Measurements from ENCODE around the gene ZNF217.
"Not testable (repeated sequence)": the region's sequence is repeated elsewhere in the genome, so short reads cannot be mapped to it uniquely, and the experiment has no call there.

The ZNF217 gene

DNA sequence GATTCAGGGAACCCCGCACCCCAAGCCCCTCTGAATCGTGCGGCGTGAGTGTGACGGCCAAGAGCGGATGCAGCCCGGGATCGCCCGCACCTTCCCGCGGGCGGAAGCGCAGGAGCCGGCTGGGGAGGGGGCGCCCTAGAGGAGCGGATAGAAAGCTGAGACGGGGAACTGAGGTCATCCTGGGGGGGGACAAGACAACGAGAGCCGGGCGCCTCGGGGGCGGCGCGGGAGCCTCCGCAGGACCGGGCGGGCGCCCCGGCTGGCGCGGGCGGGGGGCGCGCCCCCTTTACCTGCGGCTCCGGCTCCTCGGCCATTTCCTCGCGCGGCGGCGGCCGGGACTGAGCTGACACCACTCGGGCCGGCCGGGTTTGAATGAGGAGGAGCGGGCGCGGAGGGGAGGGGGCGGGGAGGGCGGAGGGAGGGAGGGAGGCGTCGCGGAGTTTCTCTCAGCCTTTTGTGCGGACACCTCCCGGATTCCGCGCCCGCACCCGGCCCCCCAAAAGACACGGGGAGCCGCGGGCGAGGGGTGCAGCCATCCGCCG is at the start of gene ZNF217:
TSS of gene ZNF217 (minus strand) at position 374 of the 542 bp plus-strand sequence. CDS start 11,013 bp downstream, outside the sequence.
- peak; percentile 76 for DNase-seq

DNA sequence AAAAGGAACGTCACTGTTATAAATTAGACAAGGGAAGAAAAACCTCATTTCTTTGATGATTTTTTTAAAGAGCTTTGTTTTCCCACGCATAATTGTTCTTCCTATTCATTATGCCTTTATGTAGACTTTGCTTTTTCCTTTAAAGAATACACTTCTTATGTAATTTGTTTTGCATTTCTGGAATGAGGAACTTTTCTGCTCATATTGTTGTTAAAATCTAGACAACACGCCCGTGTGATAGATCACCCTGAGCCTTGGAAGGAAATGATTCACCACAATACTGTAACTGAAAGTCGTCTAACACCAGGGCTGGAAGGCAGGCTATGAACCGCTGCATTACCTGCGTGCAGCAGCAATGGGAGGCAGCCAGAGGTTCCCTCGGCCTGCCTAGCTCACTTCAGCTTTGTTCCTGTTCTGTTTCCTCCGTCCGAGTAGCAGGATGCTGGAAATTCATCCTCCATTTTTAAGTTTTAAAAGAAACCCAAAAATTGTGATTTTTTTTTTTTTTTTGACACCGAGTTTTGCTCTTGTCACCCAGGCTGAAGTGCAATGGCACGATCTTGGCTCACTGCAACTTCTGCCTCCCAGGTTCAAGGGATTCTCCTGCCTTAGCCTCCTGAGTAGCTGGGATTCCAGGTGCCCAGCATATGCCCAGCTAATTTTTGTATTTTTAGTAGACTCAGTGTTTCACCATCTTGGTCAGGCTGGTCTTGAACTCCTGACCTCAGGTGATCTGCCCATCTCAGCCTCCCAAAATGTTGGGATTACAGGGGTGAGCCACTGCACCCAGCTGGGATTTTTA is 49.6 kb upstream of the ZNF217 start:
- peak; percentile 45 for DNase-seq

DNA sequence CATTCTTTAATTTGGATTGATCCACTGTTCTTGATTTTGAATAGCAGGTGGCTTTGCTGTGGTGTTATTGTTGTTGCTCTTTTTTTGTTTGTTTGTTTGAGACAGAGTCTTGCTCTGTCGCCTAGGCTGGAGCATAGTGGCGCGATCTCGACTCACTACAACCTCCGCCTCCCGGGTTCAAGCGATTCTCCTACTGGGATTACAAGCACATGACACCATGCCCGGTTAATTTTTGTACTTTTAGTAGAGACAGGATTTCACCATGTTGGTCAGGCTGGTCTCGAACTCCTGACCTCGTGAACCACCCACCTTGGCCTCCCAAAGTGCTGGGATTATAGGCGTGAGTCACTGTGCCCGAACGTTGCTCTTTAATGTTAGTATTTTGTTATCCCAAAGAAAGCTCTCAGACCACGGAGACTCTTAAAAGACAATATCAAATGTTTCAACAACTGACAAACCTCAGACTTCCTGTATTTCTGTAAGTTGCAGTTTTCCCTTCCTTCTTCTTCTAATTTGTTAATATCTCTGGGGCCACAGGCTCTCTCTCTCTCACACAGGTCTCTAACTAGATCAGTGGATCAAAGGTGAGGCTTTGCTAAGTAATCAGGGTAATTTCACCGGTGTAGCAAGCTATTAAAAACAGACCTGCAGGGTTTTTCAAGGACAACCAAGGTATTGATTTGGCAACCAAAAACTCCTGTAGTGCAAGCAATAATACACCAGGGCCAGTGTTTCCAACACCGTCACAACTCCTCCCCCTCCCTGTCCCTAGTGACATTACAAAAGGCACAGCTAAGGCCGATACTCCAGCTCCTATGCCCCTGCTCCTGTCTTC is 48.8 kb upstream of the ZNF217 start:
- no peak for DNase-seq

DNA sequence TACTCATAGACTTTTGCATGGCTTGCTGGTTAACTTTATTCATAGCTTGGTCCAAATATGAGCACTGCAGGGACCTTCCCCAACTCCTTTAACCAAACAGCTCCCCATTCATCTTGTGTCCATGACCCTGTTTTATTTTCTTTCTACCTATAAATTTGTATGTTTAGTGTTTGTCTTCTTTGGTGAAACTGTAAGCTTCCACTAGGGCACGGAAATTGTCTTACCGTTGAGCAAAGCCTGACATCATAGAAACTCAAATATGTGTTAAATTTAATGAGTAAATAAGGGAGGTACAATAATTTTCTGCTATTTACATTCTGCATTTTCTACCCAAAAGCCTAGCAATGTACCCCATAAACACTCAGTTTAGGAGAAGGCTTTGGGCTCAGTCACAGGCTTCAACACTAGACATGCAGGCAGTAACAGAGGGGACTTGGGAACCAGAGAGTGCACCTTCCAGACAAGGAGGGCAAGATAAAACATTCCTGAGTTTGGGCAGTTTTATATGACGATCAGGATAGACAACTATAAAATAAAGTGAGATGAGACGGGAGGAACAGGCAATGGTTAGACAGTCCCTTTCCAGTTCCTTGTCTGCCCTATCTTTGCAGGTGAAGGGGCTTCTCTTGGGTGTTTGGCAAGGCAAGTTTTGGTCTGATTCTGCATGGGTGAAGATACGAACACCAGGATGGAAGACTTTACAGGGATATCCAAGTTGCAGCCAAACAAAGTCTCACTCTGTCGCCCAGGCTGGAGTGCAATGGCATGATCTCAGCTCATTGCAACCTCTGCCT is 46.2 kb upstream of the ZNF217 start:
- no peak for DNase-seq

DNA sequence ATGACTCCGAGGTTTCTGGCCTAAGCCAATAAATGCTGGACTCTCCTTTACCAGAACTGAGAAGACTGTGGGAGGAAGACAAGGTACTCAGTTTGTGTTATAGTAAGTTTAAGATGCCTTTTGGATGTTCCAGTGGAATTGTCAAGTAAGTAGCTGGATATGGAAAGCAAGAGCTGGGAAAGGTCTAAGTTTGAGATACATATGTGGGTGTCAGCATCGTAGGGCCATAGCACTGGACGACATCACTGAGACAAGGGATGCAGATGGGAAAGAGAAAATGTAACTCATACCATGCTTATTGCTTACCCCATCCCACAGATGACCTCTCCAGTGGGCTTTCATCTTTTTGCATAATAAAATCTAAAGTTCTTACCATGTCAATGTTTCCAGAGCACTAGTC is 45.5 kb upstream of the ZNF217 start:
- no peak for DNase-seq

DNA sequence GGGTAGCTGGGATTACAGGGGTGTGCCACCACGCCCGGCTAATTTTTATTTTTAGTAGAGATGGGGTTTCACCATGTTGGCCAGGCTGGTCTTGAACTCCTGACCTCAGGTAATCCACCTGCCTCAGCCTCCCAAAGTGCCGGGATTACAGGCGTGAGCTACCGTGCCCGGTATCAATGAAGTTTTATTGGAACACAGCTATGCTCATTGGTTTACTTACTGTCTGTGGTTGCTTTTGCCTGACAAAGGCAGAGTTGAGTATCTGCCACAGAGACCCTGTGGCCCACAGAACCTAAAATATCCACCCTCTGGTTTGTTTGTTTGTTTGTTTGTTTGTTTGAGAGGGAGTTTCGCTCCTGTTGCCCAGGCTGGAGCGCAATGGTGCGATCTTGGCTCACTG is 43.7 kb upstream of the ZNF217 start:
- DNase-seq, result not testable (repeated sequence)

DNA sequence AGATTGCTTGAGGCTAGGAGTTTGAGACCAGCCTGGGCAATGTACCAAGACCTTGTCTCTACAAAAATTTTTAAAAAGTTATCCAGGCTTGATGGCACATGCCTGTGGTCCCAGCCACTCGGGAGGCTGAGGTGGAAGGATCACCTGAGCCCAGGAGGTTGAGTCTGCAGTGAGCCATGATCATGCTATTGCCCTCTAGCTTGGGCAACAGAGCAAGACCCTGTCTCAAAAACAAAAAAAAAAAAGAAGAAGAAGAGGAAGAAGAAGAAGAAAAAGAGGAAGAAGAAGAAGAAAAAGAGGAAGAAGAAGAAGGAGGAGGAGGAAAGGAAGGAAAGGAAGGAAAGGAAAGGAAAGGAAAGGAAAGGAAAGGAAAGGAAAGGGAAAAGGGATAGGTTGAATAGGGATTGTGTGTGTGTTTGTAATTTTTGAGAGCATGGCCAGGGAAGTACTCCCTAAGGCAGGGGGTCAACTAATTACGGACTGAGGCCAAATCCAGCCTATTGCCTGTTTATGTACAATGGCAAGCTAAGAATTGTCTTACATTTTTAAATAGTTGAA is 43.0 kb upstream of the ZNF217 start:
- DNase-seq, result no peak

DNA sequence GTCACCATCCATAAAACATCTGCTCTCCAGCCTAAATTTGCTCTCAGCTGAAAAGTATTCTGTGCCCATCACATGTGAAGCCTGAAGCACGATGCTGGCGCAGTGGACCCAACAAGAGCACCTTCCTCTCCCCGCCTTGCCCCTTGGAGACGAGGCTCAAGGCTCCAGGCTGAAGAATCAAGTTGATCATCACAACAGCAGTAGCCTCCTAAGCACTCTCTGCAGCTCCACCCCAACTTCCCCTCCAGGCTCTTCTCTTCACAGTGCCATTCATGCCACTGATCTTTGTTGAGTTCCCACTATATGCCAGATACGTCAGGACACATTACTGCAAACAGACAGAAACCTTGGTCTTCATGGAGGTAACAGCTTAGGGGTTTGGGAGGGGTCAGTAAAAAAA is 41.6 kb upstream of the ZNF217 start:
- DNase-seq, result no peak

DNA sequence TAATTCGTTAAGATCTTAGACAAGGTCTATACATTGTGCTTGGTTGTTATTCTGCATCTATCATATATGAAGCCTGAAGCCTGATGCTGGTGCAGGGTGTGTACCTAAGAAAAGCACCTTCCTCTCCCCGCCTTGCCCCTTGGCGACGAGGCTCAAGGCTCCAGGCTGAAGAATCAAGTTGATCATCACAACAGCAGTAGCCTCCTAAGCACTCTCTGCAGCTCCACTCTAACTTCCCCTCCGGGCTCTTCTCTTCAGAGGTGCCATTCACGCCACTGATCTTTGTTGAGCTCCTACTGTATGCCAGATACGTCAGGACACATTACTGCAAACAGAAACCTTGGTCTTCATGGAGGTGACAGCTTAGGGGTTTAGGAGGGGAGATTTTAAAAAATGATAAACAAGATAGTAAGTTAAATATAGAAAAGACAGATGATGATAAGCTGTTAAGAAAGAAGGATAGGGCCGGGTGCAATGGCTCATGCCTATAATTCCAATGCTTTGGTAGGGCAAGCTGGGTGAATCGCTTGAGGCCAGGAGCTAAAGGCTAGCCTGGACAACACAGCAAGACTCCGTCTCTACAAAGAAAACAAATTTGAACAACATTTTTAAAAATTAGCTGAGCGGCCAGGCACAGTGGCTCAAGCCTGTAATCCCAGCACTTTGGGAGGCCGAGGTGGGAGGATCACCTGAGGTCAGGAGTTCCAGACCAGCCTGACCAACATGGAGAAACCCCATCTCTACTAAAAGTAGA is 38.4 kb upstream of the ZNF217 start:
- no peak for DNase-seq

DNA sequence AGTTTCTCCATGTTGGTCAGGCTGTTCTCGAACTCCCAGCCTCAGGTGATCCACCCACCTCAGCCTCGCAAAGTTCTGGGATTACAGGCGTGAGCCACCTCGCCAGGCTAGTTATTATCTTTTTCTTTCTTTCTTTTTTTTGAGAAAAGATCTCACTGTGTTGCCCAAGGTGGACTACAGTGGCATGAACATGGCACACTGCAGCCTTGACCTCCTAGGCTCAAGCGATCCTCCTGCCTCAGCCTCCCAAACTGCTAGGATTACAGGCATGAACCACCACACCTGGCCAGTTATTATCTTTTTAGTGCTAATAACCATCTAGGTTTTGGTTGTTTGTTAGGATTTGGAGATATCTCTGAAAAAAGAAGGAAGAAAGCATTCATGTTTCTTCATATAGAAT is 35.8 kb upstream of the ZNF217 start:
- DNase-seq, result no peak

DNA sequence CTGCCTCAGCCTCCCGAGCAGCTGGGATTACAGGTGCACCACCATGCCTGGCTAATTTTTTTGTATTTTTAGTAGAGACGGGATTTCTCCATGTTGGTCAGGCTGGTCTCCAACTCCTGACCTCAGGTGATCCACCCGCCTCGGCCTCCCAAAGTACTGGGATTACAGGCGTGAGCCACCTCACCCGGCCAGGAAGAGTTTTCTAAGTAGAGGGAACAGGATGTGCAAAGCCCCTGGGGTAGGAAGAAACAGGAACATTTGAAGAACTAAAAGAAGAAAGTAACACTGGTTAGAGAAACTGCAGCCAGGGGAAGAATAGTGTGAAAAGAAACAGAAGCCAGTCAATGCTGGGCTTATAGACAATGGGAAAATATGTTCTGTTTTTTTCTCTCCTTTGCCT is 35.1 kb upstream of the ZNF217 start:
- not testable (repeated sequence) for DNase-seq

DNA sequence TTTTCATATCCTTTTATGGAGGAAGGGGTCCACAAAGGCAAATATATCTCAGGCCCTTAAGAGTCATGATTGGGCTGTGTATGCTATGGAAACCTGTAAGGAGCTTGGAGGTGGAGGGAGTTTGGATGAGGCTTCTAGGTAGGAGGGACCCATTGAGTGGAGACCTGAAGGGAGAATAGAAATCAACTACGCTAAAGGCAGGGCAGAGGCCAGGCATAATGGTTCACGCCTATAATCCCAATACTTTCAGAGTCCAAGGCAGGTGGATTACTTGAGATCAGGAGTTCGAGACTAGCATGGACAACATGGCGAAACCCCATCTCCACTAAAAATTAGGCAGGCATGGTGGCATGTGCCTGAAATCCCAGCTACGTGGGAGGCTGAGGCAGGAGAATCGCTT is 34.4 kb upstream of the ZNF217 start:
- no peak for DNase-seq

DNA sequence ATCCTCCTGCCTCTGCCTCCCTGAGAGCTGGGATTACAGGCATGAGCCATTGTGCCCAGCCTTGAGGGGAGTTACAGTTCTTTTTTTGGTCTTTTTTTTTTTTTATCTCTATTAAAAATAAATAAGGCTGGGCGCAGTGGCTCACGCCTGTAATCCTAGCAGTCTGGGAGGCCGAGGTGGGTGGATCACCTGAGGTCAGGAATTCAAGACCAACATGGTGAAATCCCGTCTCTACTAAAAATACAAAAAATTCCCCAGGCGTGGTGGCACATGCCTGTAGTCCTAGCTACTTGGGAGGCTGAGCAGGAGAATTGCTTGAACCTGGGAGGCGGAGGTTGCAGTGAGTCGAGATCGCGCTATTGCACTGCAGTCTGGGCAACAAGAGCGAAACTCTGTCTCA is 33.4 kb upstream of the ZNF217 start:
- DNase-seq, result not testable (repeated sequence)

DNA sequence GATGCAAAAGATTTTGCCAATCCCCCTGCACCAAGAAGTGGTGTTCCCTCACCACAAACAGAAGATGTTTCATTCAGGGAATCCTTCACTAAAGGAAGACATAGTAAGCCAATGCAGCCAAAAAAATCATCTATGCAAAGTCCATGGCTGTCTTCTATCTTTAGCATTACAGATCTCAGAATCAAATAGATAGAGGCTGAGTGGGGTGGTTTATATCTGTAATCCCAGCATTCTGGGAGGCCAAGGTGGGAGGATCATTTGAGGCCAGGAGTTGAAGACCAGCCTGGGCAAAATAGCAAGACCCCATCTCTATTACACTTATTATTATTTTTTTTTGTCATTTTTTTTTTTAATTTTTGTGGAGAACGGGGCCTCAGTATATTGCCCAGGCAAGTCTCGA is 32.9 kb upstream of the ZNF217 start:
- no peak for DNase-seq

DNA sequence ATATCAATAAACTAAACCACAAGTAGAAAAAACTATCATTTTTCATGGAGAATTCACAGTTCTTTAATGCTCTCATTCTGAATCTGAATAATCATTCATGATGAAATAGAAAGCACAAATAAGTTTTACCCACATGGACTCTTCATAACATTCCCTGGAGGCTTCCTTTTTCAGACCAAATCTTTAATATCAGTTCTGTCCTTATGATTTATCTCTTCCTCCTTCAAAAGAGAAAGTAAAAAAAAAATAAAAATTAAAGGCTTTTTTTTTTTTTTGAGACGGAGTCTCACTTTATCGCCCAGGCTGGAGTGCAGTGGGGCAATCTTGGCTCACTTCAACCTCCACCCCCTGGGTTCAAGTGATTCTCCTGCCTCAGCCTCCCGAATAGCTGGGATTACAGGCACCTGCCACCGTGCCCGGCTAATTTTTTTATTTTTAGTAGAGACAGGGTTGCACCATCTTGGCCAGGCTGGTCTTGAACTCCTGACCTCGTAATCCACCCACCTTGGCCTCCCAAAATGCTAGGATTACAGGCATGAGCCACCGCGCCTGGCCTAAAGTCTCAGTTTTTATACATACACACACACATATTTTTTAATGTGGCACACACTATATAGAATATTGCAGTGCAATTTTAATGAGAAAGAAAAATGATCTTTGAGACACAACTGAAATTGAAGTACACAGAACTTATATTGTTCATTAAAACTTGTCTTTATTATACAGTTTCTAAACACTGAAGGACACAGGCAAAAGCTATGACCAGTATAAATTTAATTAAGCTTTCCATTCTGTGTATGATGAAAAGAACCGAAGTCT is 31.9 kb upstream of the ZNF217 start:
- no peak for DNase-seq

DNA sequence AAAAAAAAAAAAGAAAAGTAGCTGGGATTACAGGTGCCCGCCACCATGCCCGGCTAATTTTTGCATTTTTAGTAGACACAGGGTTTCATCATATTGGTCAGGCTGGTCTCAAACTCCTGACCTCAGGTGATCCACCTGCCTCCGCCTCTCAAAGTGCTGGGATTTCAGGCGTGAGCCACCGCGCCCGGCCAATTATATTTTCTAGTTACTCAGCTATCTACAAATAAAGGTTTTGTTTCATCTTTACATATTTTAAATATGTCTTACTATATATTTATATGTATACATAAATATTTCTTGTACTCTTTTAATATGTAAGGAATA is 31.2 kb upstream of the ZNF217 start:
- DNase-seq, result not testable (repeated sequence)

DNA sequence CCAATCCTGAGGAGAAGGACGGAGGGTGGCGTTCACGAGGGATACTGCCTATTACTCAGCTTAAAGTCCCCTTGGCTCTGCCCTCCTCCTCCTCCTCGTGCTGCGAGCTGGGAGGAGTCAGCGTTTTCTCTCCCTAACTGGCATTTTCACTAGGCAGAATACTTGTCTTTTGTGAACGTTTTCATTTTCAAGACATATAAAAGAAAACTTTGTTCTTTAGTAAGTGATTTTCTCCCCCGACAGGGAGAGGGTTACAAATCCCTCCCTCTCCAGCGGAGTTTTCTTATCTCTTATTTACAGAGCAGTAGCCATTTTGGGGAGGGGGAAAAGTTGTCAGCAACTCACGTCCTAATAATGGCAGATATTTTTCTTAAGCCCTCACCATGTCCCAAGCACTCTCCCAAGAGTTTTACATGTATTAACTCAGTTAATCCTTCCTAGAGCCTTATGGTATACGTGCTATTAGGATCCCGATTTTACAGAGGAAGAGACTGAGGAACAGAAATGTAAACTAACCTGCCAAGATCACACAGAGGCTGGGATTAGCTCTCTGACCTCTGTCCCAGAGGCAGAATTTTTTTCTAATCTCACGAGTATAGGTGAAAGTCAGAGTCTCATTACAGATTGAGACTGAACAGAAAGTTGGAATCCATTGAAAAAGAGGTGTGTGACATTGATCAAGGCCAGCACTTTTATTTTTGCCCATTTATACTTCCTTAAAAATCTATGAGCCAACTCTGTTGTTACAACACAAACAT is 30.0 kb upstream of the ZNF217 start:
- DNase-seq, result peak; percentile 50

DNA sequence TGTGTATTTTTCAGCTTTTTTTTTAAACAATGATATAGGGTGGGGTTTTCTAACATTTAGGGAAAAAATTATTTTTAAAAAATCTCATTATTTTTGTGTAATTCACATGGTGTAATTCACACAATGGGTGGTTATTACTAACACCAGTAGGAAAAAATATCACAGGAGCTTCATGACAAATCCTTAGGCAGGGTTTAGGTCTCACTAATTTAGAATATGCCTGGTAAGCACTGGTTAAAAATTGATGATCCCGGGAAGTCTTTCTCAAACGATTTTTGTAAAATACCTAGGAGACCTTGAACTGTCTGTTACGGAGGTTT is 29.5 kb upstream of the ZNF217 start:
- no peak for DNase-seq

DNA sequence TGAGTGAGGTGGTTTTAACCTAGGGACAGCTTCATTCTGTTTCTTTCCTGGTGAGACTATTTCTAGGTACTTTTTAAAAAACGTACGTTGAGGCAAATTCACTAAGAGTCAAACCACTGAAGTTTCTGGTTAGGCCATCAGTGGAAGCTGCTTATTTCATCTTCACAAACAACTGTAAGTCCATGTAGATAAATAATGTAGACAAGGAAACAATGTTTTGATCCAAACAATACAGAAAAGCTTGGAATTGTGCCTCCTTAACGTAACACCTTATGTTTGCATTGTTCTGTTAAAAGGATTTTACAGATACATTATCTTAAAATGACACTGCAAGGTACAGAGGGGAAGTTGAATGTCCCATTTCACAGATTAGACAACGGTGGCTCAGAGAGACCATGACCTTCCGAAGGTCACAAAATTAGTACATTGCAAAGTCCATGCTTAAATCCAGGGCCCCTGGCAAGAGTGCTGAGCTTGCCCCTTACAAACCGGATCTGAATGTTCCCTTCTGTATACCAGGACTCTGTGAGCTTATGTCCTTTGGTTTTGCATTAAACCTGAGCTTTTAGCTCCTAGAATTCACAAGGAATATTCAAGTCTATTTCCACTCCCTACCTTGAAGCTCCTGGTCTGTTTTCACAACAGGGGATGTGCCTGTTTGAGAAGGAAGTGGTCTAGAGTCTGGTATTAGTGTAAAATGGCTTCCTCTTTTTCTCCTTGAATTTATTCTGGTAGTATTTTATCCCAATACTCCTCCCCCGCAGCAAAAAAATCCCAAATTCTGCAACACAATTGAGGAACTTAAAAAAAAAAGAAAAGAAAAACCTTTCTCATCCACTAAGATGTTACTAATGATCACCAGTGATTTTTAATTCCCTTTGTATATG is 28.9 kb upstream of the ZNF217 start:
- no peak for DNase-seq
